Choroid plexus epithelial cell (primary cell): ENCODE data around the gene PDE8B.

ENCODE experiments used
- DNase-seq: peaks from one replicate; pipeline ENCODE4 v3.0.0-alpha.2; 2010; ENCODE audit warnings: low read depth
- H3K4me3 ChIP-seq: 2 replicates; pipeline ENCODE4 v1.5.1; 2011; ENCODE audit warnings: low read depth, mild to moderate bottlenecking, control low read depth, low read length, moderate library complexity
- CTCF ChIP-seq: conservative IDR thresholded peaks from 2 replicates; pipeline ENCODE4 v1.5.1; 2011; ENCODE audit warnings: low read depth, mild to moderate bottlenecking, control low read depth, inconsistent platforms, low read length, moderate library complexity

The PDE8B gene

GRCh38 chr5:77262697-77263096 is 52.2 kb downstream of the PDE8B start:
- no peak overlapping the region for H3K4me3 ChIP-seq
- no peak for TF ChIP-seq CTCF
- DNase-seq: no peak

GRCh38 chr5:77266291-77266690 is 55.8 kb downstream of the PDE8B start:
- DNase-seq: peak; percentile 57
- no peak overlapping the region for H3K4me3 ChIP-seq
- TF ChIP-seq CTCF: no peak

GRCh38 chr5:77267496-77267895 is 57.0 kb downstream of the PDE8B start:
- TF ChIP-seq CTCF: no peak
- no peak overlapping the region for H3K4me3 ChIP-seq
- no peak for DNase-seq

- peak; percentile 6 for DNase-seq
- no peak for TF ChIP-seq CTCF
- no peak overlapping the region for H3K4me3 ChIP-seq
These were observed 61.7 kb downstream of the PDE8B start for GRCh38 chr5:77272206-77272605.

- no peak for DNase-seq
- TF ChIP-seq CTCF: no peak
- no peak overlapping the region for H3K4me3 ChIP-seq
These were observed 67.3 kb downstream of the PDE8B start for GRCh38 chr5:77277759-77278158.

GRCh38 chr5:77280036-77280435 is 69.6 kb downstream of the PDE8B start:
- DNase-seq: no peak
- no peak overlapping the region for H3K4me3 ChIP-seq
- TF ChIP-seq CTCF: no peak

- no peak for TF ChIP-seq CTCF
- DNase-seq: no peak
- no peak overlapping the region for H3K4me3 ChIP-seq
These were observed 71.5 kb downstream of the PDE8B start for GRCh38 chr5:77281969-77282336.
